ENCODE data around the gene B4GALT6. TPM values are rescaled to one million over a fixed set of nuclear protein-coding genes. Genes with fewer than 3 reads are reported as not detected.

Gene B4GALT6
- total RNA-seq, 2 donors from 2014 or later = 0.52 to 0.66 TPM

DNA sequence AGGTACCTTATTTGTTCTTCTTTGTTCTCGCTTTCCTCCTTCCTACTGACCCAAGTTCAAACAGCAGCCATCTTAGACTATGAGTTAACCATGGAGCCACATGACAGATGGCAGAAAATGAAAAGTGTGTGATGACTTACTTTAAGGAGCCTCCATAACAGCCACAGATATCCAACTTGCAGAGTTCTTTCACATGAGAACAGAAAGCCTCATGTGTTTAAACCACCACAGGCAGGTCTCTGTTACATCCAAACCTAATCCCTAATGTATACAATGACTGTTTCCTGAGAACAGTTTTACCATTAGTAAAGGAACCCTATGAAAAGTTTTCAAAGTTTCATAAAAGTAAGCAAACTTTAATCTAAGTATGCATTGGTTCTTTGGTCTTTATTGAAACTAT is 20.3 kb downstream of the B4GALT6 start:
- 88 to 96% methylated on average over 1 of the region's 1 CpG for WGBS, 2 donors
- no peaks in the 10 kb centered on the region for H3K36me3 ChIP-seq (replicated peaks in 1 of 2; ENCODE audit: insufficient read depth in 1 of 2, low read depth in 2 of 2)
- intact Hi-C loops (cut with DNase I) = no loop called here

GRCh38 chr18:31661965-31662364 is 22.4 kb downstream of the B4GALT6 start:
- no peaks in the 10 kb centered on the region for H3K27me3 ChIP-seq
- no peaks in the 10 kb centered on the region for H3K4me1 ChIP-seq
- H3K27ac ChIP-seq = no peak overlapping the region
- ATAC-seq = no peak
- intact Hi-C loops (cut with DNase I) = no loop called here
- WGBS, 2 donors = 58 to 62% methylated on average over 3 of the region's 3 CpGs
- H3K36me3 ChIP-seq (replicated peaks in 1 of 2; ENCODE audit: insufficient read depth in 1 of 2, low read depth in 2 of 2) = no peaks in the 10 kb centered on the region
- TF ChIP-seq POLR2A (IDR thresholded peaks at IDR 0.05) = no peak
- TF ChIP-seq, protein P1, sequence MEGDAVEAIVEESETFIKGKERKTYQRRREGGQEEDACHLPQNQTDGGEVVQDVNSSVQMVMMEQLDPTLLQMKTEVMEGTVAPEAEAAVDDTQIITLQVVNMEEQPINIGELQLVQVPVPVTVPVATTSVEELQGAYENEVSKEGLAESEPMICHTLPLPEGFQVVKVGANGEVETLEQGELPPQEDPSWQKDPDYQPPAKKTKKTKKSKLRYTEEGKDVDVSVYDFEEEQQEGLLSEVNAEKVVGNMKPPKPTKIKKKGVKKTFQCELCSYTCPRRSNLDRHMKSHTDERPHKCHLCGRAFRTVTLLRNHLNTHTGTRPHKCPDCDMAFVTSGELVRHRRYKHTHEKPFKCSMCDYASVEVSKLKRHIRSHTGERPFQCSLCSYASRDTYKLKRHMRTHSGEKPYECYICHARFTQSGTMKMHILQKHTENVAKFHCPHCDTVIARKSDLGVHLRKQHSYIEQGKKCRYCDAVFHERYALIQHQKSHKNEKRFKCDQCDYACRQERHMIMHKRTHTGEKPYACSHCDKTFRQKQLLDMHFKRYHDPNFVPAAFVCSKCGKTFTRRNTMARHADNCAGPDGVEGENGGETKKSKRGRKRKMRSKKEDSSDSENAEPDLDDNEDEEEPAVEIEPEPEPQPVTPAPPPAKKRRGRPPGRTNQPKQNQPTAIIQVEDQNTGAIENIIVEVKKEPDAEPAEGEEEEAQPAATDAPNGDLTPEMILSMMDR (IDR thresholded peaks at IDR 0.05) = no peak
- no peak overlapping the region for H3K4me3 ChIP-seq
- H3K9me3 ChIP-seq = no peaks in the 10 kb centered on the region
- DNase-seq = no peak

More for the DNA sequence above, 20.3 kb downstream of the B4GALT6 start:
- Histone ChIP-seq H3K4me3 (no peak overlapping the region), H3K27ac (no peak overlapping the region), H3K4me1 (no peaks in the 10 kb centered on the region), H3K9me3 (no peaks in the 10 kb centered on the region), H3K27me3 (no peaks in the 10 kb centered on the region)
- ATAC-seq (no peak), DNase-seq (no peak)
- TF ChIP-seq, protein P1 (IDR thresholded peaks at IDR 0.05) = no peak

- Histone ChIP-seq H3K27me3 (no peaks in the 10 kb centered on the region), H3K4me3 (no peak overlapping the region), H3K9me3 (no peaks in the 10 kb centered on the region), H3K27ac (no peak overlapping the region), H3K4me1 (no peaks in the 10 kb centered on the region), H3K36me3 (replicated peaks in 1 of 2; ENCODE audit: insufficient read depth in 1 of 2, low read depth in 2 of 2) (no peaks in the 10 kb centered on the region)
- 88 to 89% methylated on average over 4 of the region's 4 CpGs for WGBS, 2 donors
- DNase-seq (no peak), ATAC-seq (no peak)
- intact Hi-C loops (cut with DNase I) = no loop called here
- TF ChIP-seq, protein P1 (IDR thresholded peaks at IDR 0.05) = no peak
- TF ChIP-seq POLR2A (IDR thresholded peaks at IDR 0.05) = no peak
Measured at GRCh38 chr18:31660763-31661162, 23.6 kb downstream of the B4GALT6 start.

DNA sequence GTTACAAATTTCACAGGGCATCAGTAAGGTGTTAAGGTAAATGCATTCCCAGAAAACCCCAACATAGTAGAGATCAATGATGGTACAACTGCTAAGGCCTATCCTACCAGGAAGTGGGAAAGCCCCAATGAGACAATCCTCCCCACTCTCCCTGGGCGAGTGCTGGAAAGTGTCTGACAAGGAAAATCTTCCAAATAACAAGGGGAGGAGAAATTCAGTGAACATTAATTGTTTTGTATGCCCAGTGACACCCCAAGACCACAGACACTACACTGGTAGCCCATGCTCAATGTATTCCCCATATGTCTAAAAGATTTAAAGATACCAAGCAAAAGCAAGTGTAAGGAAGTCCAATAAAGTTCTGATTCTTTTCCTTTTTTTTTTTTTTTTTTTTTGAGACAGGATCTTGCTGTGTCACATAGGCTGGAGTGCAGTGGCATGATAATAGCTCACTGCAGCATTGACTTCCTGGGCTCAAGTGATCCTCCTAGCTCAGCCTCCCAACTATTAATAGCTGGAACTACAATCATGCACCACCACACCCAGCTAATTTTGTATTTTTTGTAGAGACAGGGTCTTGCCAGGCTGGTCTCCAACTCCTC is 24.7 kb downstream of the B4GALT6 start:
- no peaks in the 10 kb centered on the region for H3K4me1 ChIP-seq
- whole genome bisulfite sequencing, 2 donors = 74 to 95% methylated on average over 1 of the region's 1 CpG
- no peaks in the 10 kb centered on the region for H3K27me3 ChIP-seq
- H3K4me3 ChIP-seq = no peak overlapping the region
- TF ChIP-seq POLR2A (IDR thresholded peaks at IDR 0.05) = no peak
- TF ChIP-seq, protein P1 (IDR thresholded peaks at IDR 0.05) = no peak
- no peak for ATAC-seq
- intact Hi-C loops (cut with DNase I) = no loop called here
- no peaks in the 10 kb centered on the region for H3K36me3 ChIP-seq (replicated peaks in 1 of 2; ENCODE audit: insufficient read depth in 1 of 2, low read depth in 2 of 2)
- no peak overlapping the region for H3K27ac ChIP-seq
- DNase-seq = no peak
- no peaks in the 10 kb centered on the region for H3K9me3 ChIP-seq

All from body of pancreas (tissue), 4 donors.